HUDEP-2 (cell line): Measurements from ENCODE around the gene HOXB6.
A peak's percentile ranks its signal among the peaks of the same experiment; 100 is the strongest.

Experiments
- DNase-seq, 76 experiments: peaks; one replicate each; lab custom pipeline; 2025; ENCODE audit not compliant: unreplicated experiment in 76 of 76; lab: John Stamatoyannopoulos, UW

The HOXB6 gene

DNA sequence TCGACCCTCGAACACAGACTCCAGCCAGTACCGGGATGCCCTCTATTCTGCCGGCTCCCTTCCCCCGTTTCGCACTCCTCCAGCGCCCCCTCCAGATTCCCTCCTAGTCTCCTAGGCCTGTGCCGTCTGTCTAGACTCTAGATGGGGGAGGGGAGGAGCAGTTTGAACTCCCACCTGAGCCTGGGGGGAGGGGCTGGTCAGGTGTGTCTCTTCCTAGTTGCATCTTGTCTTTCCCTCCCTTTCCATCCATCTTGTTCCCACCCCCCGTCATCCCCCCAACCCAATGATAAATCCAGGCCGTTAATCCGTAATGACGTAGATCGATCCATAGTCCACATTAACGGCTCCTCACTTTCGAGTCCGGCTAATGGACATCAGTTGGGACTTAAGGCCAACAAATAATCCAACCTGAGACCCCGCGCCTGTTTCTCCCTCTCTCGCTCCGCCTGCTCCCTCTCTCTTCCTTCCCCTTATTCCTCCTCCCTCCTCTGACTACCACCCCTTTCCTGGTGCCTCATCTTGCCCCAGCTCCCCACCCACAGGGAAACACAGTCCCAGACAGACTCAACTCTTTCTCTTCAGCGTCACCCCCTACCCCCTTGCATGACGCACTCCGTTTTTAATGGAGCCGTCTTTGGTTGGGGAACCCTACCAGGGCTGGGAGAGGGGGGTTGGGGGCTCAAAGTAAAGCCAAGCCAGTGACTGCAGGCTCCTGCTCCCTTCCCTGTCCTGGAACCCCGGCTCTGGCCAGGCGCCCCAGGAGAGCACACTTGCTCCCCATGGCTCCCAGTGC is 7.9 kb downstream of the HOXB6 start:
- no peak for DNase-seq

DNA sequence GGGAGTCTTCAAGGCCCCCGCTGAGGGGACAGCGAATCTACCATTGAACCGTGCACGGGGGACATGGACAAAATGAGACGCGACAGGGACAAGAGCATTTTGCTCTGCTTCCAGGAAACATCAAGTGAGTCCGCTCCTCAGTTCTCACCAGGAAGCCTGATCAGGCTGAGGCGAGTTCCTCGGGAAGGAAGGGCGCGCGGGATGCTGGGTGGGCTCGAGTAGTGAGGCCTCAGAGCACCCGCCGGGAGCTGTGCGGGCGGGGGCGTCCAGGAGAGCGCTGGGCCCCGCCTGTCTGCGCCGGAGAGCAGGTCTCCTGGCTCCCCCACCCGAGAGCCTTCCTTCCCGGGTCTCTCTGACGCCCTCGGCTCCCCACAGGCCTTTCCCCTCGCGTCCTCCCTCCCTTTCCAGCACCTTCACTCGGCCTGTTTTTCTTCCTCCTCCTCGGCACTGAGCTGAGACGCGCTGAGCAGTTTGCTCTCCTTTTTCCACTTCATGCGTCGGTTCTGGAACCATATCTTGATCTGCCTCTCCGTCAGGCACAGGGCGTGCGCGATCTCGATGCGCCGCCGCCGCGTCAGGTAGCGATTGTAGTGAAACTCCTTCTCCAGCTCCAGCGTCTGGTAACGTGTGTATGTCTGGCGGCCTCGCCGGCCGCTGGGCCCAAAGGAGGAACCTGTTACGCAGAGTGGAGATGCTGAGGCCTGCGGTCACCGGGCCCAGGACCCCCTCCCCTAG is 8.6 kb downstream of the HOXB6 start:
- no peak for DNase-seq

DNA sequence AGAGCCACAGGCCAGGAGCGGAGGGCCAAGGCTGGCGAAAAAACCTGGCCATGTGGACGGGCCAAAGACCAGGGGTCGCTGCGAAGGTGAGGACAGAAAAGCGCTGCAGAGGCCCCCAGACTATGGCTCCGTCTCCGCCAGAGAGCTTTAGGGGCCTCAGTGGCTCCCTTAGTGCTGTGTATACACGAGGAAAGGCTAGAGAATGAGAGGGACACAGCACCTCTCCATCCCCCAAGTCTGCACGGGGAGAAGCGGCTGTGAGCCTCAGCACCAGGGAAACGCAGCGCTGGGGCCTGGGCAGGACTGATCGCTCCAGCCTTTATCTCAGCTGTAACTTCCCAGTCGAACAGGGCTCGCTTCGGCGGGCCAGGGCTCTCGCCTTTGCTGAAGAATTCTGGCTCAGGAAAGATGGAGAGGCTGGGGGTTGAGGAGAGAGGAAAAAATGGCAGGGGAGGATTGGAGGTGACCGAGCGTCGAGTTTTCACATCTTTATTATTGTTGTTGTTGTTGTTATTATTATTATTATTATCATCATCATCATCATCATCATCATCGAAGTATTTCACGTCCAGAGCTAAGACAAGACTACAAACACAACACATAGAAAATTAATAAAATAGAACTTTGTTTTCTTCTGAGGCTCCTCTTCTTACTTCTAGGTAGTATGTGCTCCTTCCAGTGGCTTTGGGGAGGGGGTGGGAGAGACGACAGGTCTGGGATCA is 9.3 kb downstream of the HOXB6 start:
- DNase-seq: no peak

DNA sequence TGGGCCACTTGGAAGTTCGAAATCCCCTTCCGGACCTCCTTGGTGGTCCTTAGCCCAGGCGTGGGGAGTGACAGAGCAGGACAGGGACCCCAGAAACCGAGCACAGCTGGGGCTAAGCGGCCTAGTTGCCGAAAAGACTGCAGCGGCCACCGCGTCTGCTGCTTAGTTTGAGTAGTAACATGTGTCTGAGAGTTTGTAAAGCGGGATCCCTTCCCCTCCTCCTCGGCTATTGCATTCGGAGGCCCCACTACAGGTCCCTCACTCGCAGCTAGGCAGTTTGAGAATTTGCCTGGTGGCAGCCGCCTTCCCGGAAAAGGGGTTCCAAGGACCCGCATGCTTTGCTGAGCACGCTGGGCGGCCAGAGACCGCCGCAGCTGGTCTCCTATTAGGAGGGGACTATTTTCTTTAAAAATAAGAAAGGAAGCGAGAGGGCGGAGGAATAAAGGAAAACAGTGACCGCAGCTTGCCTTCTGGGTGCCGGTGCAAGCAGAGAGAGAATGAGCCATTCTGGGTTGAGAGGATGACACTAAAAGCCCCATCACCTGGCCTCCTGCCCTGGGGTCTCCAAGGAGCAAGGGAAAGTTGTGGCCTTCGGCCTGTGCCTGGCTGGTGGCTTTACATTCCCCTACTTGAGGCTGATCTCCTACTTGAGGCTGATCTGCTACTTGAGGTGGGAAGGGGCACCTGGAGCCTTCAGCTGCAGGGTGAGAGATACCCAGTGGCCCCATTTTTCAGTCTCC is 10.1 kb downstream of the HOXB6 start:
- no peak for DNase-seq

DNA sequence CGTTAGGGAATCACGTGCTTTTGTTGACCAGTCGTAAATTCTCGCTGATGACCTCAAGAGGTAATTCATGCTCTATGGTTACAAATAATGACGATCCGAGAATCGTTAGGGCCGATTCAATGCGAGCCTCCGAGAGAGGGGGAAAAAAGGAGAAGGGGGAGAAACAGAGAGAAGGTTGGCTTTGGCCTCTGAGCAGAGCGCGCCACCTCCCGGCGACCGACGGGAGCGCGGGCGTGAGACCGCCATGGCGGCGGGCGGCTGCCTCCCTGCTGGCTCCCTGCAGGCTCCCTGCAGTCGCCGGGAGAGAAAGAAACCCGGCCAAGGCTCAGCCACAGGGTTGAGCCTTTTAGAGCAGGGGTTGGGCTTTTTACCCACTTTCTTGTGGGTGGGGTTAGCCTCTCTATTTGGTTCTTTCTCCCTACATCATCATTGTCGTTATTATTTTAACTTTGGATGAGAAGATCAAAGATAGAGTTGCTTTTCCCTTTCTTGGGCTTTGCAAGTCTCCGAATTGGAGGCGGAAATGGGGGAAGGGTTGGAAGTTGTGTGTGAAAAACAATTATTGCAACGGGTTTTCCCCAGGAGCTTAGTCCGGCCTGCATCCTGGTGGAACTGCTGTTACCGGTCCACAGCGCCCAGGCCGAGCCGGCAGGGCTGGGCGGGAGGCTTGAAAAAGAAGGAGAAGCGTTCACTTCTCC is 10.8 kb downstream of the HOXB6 start:
- peak in 64 of 76 experiments; percentile 10 to 82 (median 54) for DNase-seq

DNA sequence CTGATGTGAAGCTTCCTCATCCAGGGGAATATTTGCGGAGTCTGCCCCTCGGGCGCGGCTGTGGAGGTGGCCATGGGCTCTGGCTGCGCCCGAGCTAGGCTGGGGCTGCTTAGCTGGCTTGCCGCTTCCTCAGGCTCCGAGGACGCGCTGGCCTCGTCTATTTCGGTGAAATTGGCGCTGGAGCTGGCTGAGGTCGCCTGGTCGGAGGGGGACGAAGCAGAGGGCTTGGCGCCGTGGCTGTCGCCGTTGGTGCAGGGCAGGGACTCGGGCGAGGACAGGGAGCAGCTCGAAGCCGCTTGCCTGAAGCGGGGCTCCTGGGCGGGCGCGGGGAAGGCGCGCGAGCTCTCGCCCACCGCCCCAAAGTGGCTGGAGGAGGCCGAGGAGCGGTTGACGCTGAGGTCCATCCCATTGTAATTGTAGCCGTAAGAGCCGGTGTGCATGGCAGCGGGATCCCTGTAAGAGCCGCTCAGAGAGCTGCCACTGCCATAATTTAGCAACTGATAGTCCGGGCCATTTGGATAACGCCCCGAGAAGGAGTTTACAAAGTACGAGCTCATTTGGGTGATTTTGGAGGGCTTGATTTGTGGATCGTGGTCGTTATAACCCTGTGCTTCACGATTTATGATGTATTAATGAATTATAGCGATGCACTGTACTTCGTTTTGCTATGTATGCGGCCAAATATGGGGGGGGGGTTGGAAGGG is 11.5 kb downstream of the HOXB6 start, which contains the start of gene HOXB5:
Gene HOXB5 (minus strand): TSS at position 654 of the 704 bp plus-strand sequence. CDS start 97 bp downstream, at position 557.
- DNase-seq: peak in 4 of 76 experiments; percentile 3 to 22 (median 13)

DNA sequence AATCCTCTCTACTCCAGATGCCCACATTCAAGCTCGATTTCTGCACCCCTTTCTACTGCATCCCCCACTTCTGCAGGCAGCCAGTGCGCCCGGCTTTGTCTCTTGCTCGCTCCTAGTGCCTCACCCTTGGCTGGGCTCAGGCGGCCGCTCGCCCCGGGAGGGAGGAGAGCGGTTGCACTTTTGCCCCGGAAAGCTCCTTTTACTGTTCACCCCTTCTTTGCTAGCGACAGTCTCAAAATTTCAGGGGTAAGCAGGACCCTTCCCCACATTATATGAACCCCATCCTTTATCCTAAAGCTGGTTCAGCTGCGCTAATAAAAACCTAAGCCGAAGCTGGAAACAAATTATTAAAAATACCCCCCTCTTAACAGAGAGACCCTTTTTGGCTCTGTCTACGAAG is 12.2 kb downstream of the HOXB6 start:
- DNase-seq: no peak

DNA sequence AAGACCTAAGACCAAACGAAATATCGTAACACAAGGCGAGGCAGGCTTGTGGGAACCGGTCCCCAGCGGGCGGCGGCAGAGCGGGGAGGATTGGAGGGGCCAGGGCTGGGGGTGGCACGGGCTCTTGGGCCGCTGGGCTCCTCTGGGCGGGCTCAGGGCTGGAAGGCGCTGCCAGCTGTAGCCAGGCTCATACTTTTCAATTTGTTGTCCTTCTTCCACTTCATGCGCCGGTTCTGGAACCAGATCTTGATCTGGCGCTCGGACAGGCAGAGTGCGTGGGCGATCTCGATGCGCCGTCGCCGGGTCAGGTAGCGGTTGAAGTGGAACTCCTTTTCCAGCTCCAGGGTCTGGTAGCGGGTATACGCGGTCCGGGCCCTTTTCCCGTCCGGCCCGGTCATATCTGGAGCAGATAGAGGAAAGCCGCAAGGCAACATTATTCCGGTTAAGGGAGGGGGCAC is 12.7 kb downstream of the HOXB6 start:
- peak in 4 of 76 experiments; percentile 2 to 15 (median 8) for DNase-seq

DNA sequence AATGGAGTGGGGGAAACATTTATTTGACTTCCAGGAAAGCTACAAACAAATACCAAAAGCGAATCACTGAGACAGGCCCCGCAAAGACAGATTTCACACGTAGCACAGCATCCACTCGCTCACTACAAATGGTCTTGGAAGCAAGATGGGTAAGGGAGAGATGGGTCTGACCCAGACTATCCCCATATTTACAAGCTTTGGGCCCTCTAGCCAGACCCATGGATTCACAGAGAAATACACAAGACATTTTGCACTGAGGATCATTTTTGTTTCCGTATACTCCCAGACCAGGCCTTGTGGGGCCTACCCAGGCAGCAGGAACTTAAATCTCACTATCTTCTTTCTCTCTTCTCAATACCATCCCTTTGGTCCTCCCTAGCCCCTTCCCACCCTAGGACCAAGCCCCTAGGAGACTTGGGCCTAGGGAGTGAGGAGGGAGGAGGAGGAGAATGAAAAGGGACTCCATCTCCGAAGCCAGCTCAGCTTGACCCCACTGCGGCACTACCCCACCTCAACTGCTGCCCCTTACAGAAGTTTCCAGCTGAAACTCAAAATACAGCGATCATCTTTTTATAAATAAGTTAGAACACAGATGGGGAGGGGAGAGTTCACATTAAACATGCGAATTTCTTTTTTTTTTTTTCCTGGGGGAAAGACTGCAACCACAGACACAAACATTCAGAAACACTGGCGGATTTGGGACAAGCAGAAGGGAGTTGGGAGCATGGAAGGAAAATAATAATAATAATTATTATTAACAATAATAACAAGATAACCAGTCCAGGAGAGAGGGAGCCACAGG is 13.3 kb downstream of the HOXB6 start:
- no peak for DNase-seq

DNA sequence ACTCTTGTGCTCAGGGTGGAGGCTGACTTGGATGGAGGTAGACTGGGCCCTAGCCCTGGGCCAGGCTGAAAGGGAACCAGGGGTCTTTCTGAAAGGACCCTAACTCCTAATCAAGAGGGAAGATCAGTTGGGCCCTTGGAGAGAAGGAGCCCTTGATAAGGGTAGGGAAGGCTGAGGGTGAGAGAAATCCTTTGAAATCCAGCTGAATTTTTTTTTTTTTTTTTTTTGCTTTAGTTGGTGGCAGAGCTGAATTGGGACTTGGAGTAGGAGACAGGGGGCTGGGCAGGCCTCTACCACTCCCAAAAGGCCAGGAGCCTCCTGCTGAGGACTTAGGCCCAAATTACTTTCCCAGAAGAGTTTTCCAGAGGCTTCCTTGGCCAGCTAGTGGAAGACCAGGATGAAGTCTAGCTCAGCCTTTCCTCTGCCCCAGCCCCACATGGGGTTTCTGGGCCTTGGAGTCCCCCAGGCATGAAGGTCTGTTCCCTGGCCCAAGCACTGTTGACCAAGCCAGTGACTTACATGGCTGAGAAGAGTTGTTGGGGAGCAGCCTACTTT is 14.1 kb downstream of the HOXB6 start:
- DNase-seq: no peak

DNA sequence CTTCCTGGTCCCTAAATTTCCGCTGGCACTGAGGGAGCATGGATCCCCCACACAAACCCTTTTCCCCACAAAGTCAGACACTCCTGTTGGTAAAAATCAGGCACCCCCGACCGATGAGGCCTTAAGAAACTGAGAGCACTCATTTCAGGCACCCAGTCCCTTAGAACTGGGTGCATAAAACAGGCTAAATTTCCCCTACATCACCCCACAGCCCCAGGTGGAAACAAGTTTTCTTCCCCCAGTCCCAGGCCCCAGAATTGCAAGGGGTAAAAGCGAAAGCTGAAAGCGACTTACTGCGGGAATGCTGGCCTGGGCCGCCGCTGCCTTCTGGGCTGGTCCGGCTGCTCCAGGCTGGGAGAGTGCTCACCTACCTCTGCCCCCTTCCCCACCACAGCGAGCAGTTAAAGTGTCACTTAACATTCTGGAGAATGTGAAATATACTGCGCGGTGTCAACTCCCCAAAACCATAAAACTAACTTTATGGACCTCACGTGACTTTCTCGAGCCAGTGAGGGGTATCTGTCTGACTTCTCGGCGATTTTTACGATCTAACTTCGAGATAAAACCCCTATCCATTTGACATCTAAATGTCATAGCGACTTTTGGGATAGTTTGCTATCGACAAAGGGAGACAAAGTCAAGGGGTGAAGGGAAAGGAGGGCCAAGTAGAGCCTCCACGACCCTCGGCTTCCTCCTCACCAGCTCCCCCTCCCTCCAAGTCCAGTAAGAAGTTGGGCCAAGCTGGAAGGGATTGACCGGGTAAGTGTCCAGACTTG is 14.8 kb downstream of the HOXB6 start, which contains the start of gene HOXB3:
Gene HOXB3 (minus strand): TSS at position 411 of the 776 bp plus-strand sequence. CDS start 37,767 bp downstream, outside the sequence.
- DNase-seq: no peak

DNA sequence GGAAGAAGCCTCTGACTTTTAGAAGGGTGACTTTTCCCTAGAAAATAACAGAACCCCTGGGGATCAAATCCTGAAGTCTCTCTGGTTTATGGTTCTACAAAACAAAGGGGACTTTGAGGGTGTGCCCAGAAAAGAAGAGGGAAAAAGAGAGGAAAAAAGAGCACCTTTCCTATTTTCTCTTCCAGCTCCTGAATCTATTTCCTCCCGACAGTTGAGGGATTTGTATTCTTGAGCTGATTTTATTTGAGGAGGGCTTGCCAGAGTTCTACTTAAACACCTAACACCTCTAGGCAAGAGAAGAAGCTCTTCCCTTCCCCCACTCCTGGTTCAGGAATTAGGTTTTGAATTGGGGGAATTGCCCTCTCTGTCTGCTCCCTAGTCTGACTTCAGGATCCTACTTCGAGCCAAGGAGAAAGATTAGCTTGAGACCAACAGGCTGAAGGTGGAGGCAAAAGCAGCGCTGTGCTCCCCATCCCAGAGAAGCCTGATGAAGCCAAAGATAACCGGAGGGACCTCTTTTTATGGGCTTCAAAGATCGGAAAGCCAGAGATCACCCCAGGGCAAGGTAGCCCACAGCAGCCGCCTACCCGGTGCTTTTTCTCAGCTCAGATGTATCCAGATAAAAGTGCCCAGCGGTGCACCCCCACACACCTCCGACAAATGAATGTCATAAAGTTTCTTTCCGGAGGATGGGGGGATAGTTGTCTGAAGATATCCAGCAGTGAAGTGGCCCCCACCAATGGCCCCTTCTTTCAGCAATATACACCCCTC is 15.5 kb downstream of the HOXB6 start:
- no peak for DNase-seq

DNA sequence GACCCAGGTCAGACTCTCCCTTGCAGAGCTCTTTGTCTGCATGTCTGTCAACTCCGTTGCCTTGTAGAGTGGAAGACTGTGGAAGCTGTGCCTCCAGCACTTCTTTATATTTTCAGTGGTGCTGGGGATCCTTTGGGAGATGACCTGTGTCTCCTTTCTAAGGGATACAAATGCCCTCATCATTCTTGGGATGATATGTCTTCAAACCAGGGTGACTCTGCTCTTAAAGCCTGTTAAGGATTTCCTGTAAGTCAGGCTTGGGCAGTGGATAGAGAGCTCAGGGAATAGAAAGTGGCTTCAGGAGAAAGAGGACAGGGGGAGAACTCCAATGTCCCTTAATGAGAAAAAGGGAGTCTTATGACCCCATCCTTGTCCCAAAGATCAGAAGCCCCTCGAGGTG is 16.3 kb downstream of the HOXB6 start:
- DNase-seq: no peak

DNA sequence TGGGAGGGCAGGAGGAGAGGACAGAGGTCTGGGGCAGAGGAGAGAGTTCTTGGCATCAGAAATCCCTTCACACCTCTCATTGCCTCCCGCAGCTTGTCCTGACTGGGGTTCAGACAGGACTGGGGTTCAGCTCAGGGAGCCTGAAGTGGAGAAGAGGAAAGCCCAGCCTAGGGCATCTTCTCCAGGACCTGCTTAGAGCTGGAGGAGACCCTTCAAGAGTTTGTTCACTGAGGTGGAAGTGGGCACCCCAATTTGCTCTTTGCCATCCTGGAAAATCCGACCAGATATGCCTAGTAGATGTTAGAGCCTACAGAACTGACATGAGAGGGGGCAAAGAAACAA is 16.7 kb downstream of the HOXB6 start:
- DNase-seq: no peak

DNA sequence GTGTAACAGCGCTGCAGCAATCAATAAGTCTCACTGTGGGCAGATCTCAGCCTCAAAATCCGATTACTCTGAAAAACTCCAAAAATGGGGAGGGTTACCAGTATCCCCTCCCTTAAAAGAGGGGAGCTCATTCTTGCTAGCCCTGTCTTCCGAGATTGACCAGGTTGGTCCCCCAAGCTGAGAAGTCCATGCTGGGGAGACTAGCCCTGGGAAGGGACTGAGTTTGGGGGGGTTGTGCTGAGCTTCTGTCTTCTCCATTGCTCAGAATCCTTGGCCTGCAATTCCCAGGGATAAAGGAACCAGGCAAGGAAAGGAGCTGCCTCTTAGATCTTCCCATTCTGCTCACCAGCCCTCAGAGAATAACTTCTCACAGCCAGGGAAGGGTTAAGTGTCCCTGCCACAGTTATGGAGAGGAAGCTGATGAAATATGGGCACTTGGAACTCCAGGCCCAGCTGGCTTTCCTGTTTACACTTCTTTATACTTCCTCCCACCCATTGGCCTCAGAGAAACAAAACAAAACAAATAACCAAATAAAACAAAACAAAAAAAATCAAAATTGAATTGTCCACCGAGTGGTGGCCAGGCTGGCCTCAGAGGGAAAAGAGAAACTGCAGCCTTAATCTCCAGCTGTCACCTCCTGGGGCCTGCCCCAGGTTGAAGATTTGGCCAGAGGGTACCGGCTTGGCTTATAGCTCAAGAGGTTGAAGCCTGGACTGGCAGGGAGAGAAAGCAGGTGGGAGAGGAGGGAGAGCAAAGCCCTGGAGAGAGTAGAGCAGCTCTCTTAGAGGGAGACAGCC is 17.3 kb downstream of the HOXB6 start:
- no peak for DNase-seq
